HG03108 (cell line): ENCODE measurements around the gene DCPS.
"Not testable (repeated sequence)": the region's sequence is repeated elsewhere in the genome, so short reads cannot be mapped to it uniquely, and the experiment has no call there.

Experiments
- ATAC-seq: cut with Tn5 transposase; IDR thresholded peaks from one replicate; pipeline ENCODE4 v1.9.1; 2021; ENCODE audit warnings: moderate library complexity; ENCODE audit not compliant: unreplicated experiment

Gene DCPS

DNA sequence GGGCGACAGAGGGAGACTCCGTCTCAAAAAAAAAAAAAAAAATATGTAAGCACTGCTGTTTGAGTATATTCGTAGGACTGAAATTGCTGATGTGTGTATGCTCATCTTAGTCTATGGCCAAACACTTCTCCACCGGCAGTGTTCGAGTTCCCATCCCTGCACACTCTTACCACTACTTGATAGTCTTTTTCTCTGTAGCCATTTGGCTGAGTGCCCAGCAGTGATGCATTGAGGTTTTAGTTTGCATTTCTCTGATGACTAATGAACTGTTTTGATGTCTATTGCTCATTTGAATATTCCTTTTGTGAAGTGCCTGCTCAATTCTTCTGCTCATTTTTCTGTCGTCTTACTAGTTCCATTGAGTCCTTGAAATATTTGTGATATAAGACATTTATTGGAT lies 19.0 kb upstream of the DCPS start:
- ATAC-seq, result peak; percentile 50

GRCh38 chr11:126288237-126288636 lies 15.6 kb upstream of the DCPS start:
- no peak for ATAC-seq

DNA sequence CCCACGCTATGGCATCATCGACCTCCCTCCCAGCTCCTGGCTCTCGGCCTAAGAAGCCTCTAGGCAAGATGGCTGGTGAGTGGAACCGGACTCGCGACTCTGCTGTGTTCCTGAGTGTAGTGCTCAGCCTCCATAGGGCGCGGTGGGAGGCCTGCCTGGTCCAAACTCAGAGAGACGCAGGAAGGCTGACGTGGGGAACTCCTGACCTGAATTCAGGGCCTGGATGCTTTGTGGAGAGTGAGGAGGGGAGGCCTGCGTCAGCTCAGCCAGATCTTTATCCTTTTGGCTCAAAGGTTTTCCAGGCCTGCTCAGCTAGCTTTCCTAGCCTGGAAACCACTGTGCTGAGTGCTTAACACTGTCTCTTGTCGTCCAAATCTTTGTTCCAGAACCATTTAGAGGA lies 13.0 kb upstream of the DCPS start:
- ATAC-seq, result no peak

GRCh38 chr11:126293726-126294125 lies 10.1 kb upstream of the DCPS start:
- ATAC-seq, result no peak

DNA sequence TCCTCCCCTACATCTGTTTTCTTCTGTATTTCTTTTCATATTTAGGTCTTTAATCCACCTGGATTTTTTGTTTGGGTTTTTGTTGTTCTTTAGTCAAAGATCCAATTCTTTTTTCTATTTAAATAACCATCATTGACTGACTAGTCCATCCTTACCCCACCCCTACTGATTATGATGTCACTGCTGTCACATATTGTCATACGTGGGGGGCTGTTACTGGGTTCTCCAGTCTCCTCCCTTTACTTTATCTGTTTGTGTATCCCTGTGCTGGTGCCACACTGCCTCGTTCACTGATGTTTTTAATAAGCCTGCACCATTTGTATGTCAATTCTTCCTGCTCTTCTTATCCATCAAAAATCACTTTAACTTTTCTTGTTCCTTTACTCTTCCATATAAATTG lies 6.9 kb upstream of the DCPS start:
- ATAC-seq, result no peak

DNA sequence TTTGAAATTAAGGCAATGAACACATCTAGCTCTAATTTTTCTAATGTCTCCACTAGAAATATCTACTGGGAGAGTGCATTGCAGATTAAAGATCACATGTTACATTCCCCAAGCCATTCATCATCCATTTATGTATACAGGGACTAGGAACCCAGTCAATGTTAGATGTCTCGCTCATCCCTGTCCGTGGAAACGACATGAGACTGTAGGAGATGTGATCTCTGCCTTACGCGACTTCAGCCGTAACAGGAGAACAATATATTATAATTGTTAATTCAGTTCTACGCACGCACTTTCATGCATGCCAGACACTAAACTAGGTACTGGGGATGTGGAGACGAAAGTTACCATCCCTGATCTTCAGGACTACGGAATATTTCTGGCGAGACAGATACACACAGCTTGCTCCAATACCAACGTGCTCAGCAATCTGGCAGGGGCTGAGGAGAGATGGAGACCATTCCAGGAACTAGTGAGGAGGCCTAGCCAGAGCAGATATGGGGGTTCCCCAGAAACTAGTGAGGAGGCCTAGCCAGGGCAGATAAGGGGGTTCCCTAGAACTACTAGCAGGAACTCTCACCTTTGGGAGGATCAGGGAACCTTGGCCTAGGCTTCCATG lies 706 bp downstream of the DCPS start:
- ATAC-seq, result no peak

GRCh38 chr11:126305699-126306098 lies 1.8 kb downstream of the DCPS start:
- peak; percentile 50 for ATAC-seq

GRCh38 chr11:126307706-126308105 lies 3.8 kb downstream of the DCPS start:
- no peak for ATAC-seq

GRCh38 chr11:126308271-126308671 lies 4.4 kb downstream of the DCPS start:
- ATAC-seq, result no peak

DNA sequence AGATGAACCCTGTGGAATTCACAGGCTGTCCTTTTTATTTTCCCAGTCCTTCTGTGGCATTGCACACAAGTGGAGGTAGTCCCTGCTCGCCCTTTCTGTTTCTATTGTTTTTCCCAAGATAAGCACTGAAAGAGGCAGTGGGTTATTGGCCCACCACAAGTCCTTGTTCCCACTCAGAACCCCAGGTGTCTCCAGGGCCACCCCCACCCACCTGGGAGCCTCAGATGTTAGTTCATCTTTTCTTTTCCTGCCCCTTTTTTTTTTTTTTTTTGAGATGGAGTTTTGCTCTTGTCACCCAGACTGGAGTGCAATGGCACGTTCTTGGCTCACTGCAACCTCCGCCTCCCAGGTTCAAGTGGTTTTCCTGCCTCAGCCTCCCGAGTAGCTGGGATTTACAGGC lies 4.9 kb downstream of the DCPS start:
- not testable (repeated sequence) for ATAC-seq

- ATAC-seq, result no peak
Observed at GRCh38 chr11:126310200-126310991, 6.5 kb downstream of the DCPS start.

GRCh38 chr11:126310992-126311310 lies 7.1 kb downstream of the DCPS start:
- ATAC-seq, result no peak

DNA sequence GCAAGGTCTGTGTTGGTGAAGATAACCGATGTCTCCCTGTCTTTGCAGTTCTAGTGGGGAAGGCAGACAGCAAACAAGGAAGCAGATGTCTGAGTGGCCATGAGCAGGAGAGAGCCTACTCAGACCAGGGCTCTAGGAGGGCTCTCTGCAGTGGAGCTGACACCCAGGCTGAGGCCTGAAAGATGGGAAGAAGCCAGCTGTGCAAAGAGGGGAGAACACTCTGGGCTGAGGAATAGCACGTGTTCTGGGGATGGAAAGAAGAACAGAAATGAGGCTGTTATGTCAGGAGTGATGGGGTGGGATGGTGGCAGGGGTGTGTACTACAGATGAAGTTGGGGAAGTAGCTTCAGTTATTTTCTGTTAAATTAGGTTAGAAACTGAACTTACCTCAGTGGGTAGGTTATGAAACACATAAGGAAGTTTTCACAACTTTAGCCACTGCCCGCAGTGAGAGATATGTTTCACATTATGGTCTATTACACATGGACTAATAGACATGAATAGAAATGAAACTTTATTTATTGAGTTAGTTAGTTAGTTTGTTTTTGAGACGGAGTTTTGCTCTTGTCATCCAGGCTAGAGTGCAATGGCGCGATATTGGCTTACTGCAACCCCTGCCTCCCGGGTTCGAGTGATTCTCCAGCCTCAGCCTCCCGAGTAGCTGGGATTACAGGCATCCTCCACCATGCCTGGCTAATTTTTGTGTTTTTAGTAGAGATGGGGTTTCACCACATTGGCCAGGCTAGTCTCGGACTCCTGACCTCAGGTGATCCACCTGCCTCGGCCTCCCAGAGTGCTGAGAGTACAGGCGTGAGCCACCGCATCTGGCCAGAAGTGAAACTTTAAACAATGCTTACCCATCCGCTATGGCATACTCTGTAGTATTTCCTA lies 7.8 kb downstream of the DCPS start:
- ATAC-seq, result peak; percentile 67

- ATAC-seq, result no peak
Observed at GRCh38 chr11:126312961-126313360, 9.1 kb downstream of the DCPS start.

DNA sequence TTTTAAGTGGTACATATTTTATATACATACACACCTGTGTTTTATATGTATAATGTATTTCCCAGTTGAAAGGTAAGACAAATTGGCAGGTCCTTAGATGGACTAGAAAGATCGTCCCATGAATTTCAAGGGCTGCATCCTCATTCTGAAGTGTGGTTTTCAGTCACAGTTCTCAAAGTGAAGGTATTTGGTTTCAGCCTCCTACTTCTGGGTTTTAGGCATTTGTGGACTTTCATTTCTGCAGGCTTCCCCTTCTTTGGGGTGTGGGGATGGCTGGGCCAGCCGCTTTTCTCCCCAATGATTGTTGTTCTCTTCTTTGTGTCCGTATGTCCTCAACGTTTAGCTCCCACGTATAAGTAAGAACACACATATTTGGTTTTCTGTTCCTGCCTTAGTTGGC lies 10.0 kb downstream of the DCPS start:
- no peak for ATAC-seq

- ATAC-seq, result no peak
Observed at GRCh38 chr11:126317432-126317755, 13.5 kb downstream of the DCPS start.

GRCh38 chr11:126317756-126318573 lies 14.1 kb downstream of the DCPS start:
- ATAC-seq, result peak; percentile 27

GRCh38 chr11:126318574-126319373 lies 14.9 kb downstream of the DCPS start:
- peak; percentile 85 for ATAC-seq

DNA sequence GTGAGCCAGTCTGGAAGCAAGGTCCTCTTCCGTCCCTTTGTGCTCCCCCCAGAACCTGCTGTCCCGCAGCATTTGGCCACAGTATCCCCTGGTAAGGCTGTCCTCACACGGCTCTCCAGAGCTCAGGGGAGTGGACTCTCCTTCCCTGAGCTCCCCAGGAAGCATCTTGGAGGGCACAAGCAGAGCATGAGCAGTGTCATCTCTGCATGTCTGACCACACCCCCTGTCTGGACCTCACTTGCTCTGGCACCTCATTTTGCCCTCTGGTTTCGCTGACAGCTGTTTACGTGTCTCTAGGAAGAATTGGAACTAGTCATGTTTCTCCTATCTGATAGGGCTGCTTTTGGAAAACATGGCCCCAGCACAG lies 15.5 kb downstream of the DCPS start:
- ATAC-seq, result no peak

DNA sequence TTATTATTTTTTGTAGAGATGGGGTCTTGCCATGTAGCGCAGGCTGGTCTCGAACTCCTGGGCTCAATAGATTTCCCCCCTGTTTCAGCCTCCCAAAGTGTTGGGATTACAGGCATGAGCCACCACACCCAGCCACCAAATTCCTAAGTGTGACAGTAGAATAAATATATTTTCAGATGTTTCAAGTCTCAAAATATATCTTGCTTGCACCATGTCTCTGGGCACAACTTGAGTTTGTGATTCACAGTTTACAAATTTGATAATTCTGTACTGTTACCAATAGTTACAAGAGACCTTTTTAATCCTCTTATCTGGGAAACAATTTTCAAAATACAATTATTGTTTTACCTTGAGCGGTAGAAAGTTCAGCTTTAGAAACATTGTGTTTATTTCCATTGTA lies 19.1 kb downstream of the DCPS start:
- ATAC-seq, result no peak
